IMR-90 (cell line): Measurements from ENCODE around the gene TBC1D10B. TPM values are rescaled to one million over a fixed set of nuclear protein-coding genes. Genes with fewer than 3 reads are reported as not detected.

Source experiments
- ATAC-seq: fragments of 200-7000 bp; cut with Tn5 transposase; 2 replicates; pipeline ENCODE4 v1.9.1; 2020; ENCODE audit warnings: low read depth, mild to moderate bottlenecking, moderate library complexity
- BruUV-seq: library from RNA; stranded (reverse); fragments of 400-500 nt; replicated peaks from 2 replicates; lab custom pipeline; 2021; lab: Mats Ljungman, UMichigan
- CTCF ChIA-PET: fragments of 300-600 bp; formaldehyde crosslinking; extraction: SDS; loops from one replicate; lab custom pipeline; 2021; ENCODE audit warnings: antibody characterized with exemption; lab: Yijun Ruan, JAX
- POLR2A ChIA-PET: fragments of 300-600 bp; sonication (Branson Sonifier 250); formaldehyde crosslinking; loops from one replicate; lab custom pipeline; 2022; ENCODE audit warnings: antibody characterized with exemption; ENCODE audit not compliant: unreplicated experiment; lab: Charles Lee
- DNase-seq: peaks from one replicate; pipeline ENCODE4 v3.0.0; 2013
- H2AFZ ChIP-seq: replicated peaks from 2 replicates; pipeline ENCODE3; 2013; ENCODE audit warnings: low read length, mild to moderate bottlenecking; ENCODE audit not compliant: poor library complexity
- H2AK5ac ChIP-seq: 2 replicates; pipeline ENCODE4 v1.6.1; 2013; ENCODE audit warnings: low read depth, low read length, inconsistent platforms
- H2AK9ac ChIP-seq: replicated peaks from 2 replicates; pipeline ENCODE3; 2013; ENCODE audit warnings: mild to moderate bottlenecking, low read depth, low read length, moderate library complexity; ENCODE audit not compliant: poor library complexity
- H2BK120ac ChIP-seq: 2 replicates; pipeline ENCODE4 v1.6.1; 2013; ENCODE audit warnings: low read depth, low read length, inconsistent platforms
- H2BK15ac ChIP-seq: 3 replicates; pipeline ENCODE4 v1.6.1; 2013; ENCODE audit warnings: low read depth, low read length, inconsistent platforms
- H2BK20ac ChIP-seq: 2 replicates; pipeline ENCODE4 v1.6.1; 2013; ENCODE audit warnings: low read depth, mild to moderate bottlenecking, inconsistent platforms, low read length, moderate library complexity
- H2BK5ac ChIP-seq: 2 replicates; pipeline ENCODE4 v1.6.1; 2013; ENCODE audit warnings: mild to moderate bottlenecking, low read depth, low read length, inconsistent platforms; ENCODE audit not compliant: poor library complexity, severe bottlenecking
- H3K14ac ChIP-seq: replicated peaks from 2 replicates; pipeline ENCODE4 v1.6.1; 2013; ENCODE audit warnings: low read depth, low read length, inconsistent platforms
- H3K18ac ChIP-seq: 2 replicates; pipeline ENCODE4 v1.6.1; 2013; ENCODE audit warnings: low read depth, low read length, control low read depth
- H3K23ac ChIP-seq: 2 replicates; pipeline ENCODE4 v1.6.1; 2013; ENCODE audit warnings: low read depth, low read length, inconsistent platforms
- H3K27ac ChIP-seq: 2 replicates; pipeline ENCODE4 v1.5.1; 2013; ENCODE audit warnings: mild to moderate bottlenecking, control low read depth, low read length; ENCODE audit not compliant: insufficient read depth
- H3K27me3 ChIP-seq: 2 replicates; pipeline ENCODE4 v1.6.1; 2013; ENCODE audit warnings: low read length; ENCODE audit not compliant: control insufficient read depth, insufficient read depth
- H3K36me3 ChIP-seq: 2 replicates; pipeline ENCODE4 v1.6.1; 2013; ENCODE audit warnings: low read length, mixed read lengths; ENCODE audit not compliant: control insufficient read depth, insufficient read depth
- H3K4ac ChIP-seq: 2 replicates; pipeline ENCODE4 v1.6.1; 2013; ENCODE audit warnings: low read depth, low read length, inconsistent platforms
- H3K4me1 ChIP-seq: 2 replicates; pipeline ENCODE4 v1.6.1; 2013; ENCODE audit warnings: low read length, mixed read lengths; ENCODE audit not compliant: control insufficient read depth, insufficient read depth
- H3K4me2 ChIP-seq: 2 replicates; pipeline ENCODE4 v1.6.1; 2013; ENCODE audit warnings: low read depth, mild to moderate bottlenecking, control low read depth, low read length, moderate library complexity
- H3K4me3 ChIP-seq: 2 replicates; pipeline ENCODE4 v1.5.1; 2013; ENCODE audit warnings: low read depth, mild to moderate bottlenecking, control low read depth, low read length, moderate library complexity; ENCODE audit not compliant: insufficient read depth
- H3K56ac ChIP-seq: 2 replicates; pipeline ENCODE4 v1.6.1; 2013; ENCODE audit warnings: low read length, inconsistent platforms; ENCODE audit not compliant: insufficient read depth; ENCODE audit errors: extremely low read depth
- H3K79me1 ChIP-seq, 2 experiments: 2 replicates each; pipeline ENCODE4 v1.6.1; 2013; ENCODE audit warnings: low read length in 2 of 2, inconsistent platforms in 1 of 2, low read depth in 1 of 2
- H3K9ac ChIP-seq: 2 replicates; pipeline ENCODE4 v1.6.1; 2013; ENCODE audit warnings: low read depth, low read length, control low read depth
- H3K9me1 ChIP-seq: 2 replicates; pipeline ENCODE4 v1.6.1; 2013; ENCODE audit warnings: low read length, inconsistent platforms; ENCODE audit not compliant: insufficient read depth
- H3K9me3 ChIP-seq: 2 replicates; pipeline ENCODE4 v1.6.1; 2013; ENCODE audit warnings: low read length; ENCODE audit not compliant: control insufficient read depth, insufficient read depth
- H4K20me1 ChIP-seq: 2 replicates; pipeline ENCODE4 v1.6.1; 2013; ENCODE audit warnings: low read length, inconsistent platforms; ENCODE audit not compliant: insufficient read depth
- H4K5ac ChIP-seq: 2 replicates; pipeline ENCODE4 v1.6.1; 2013; ENCODE audit warnings: mild to moderate bottlenecking, low read depth, low read length, control low read depth
- H4K8ac ChIP-seq, 2 experiments: 2 replicates each; pipeline ENCODE4 v1.6.1; 2013; ENCODE audit warnings: low read depth in 2 of 2, low read length in 2 of 2, control low read depth in 1 of 2, inconsistent platforms in 1 of 2
- H4K91ac ChIP-seq: 2 replicates; pipeline ENCODE4 v1.6.1; 2013; ENCODE audit warnings: low read depth, low read length, inconsistent platforms; ENCODE audit not compliant: insufficient read depth
- BHLHE40 ChIP-seq: fragments of 150-350 bp; IDR thresholded peaks from 2 replicates; pipeline ENCODE4 v1.6.1; 2016; ENCODE audit warnings: mild to moderate bottlenecking, low read depth, low read length
- MXI1 ChIP-seq: IDR thresholded peaks from 2 replicates; pipeline ENCODE4 v1.6.1; 2012; ENCODE audit warnings: low read depth, mild to moderate bottlenecking, low read length, moderate library complexity, borderline replicate concordance
- NFE2L2 ChIP-seq: fragments of 150-350 bp; IDR thresholded peaks from 2 replicates; pipeline ENCODE4 v1.6.1; 2016; ENCODE audit warnings: low read depth, mild to moderate bottlenecking, low read length
- RAD21 ChIP-seq: IDR thresholded peaks from 2 replicates; pipeline ENCODE4 v1.6.1; 2012; ENCODE audit warnings: low read length, improper control_type of control experiment
- RFX5 ChIP-seq: IDR thresholded peaks from 2 replicates; pipeline ENCODE4 v1.8.0; 2012; ENCODE audit warnings: low read depth, mild to moderate bottlenecking, low read length, moderate library complexity
- WGBS, 2 experiments: methylation state at CpG; one replicate each; pipeline versions ENCODE4 v1.1.5 to v1.1.7; 2013; ENCODE audit warnings: missing lambda C conversion rate in 2 of 2; ENCODE audit not compliant: insufficient read length in 1 of 2; ENCODE audit errors: extremely low coverage in 2 of 2; 5-methylcytosine and 5-hydroxymethylcytosine counted together
- dilution Hi-C: fragments of 300-500 bp; cut with HindIII; formaldehyde crosslinking; loops from one replicate; pipeline ENCODE4 v1.14.3; 2018; ENCODE audit warnings: low sequenced_read_pairs; ENCODE audit not compliant: unreplicated experiment
- in situ Hi-C: fragments of 300-500 bp; cut with MboI; formaldehyde crosslinking; loops from 3 replicates; pipeline ENCODE4 v1.14.3; 2019; ENCODE audit warnings: low sequenced_read_pairs, inconsistent platforms, mixed read lengths
- intact Hi-C: fragments of 100-400 bp; cut with micrococcal nuclease; formaldehyde crosslinking; loops from 2 replicates; pipeline ENCODE4 v1.10.0; 2022
- polyA plus RNA-seq, 3 experiments: library from polyadenylated mRNA; depleted of rRNA; stranded (reverse); fragments of >200 nt; gene quantifications; 2 replicates each; pipeline ENCODE4 v1.2.3, GENCODE V29; 2012; ENCODE audit warnings: low replicate concordance in 1 of 3
- total RNA-seq: library from RNA; depleted of rRNA; stranded (reverse); fragments of >200 nt; gene quantifications from 2 replicates; pipeline ENCODE4 v1.2.3, GENCODE V29; 2012
- TF ChIP-seq, protein P1 (sequence below): fragments of 150-350 bp; IDR thresholded peaks from 2 replicates; pipeline ENCODE4 v1.6.1; 2016; ENCODE audit warnings: low read depth, mild to moderate bottlenecking, low read length, moderate library complexity, borderline replicate concordance

TBC1D10B gene
- total and polyA plus RNA-seq, 2 of the 4 experiments (the other 2 are of a cell fraction), result 8.4 to 24.9 TPM

DNA sequence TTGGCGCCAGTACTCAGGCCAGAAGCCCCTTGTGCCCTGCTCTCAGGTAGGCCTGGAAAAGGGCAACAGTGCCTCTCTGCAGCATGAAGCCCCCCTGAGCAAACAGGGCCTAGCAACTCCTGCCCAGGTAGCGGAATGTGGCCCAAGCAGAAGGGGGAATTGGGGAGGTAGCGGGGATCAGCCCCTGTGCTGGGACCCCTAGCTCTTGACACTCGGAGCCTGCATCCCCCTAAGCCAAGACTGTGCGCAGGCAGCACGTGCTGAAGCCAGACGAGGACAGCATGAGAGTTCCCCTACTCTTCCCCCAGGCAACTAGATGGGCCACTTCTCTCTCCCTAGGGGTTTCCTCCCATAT, 14.4 kb downstream of the TBC1D10B start:
- Histone ChIP-seq H2AFZ (peak overlapping the region; percentile 99), H2AK9ac (peak overlapping the region; percentile 96), H4K91ac (peak overlapping the region; percentile 88), H3K9me1 (peaks cover 9% of the 10 kb centered on the region), H3K18ac (no peak overlapping the region), H2BK5ac (peak overlapping the region; percentile 91), H4K20me1 (peaks cover 11% of the 10 kb centered on the region; the same call in 1 of the 2 replicates), H3K9me3 (no peaks in the 10 kb centered on the region), H3K27ac (peak overlapping the region; percentile 93), H2BK120ac (peak overlapping the region; percentile 71), H2BK15ac (peak overlapping the region; percentile 12; the same call in 1 of the 3 replicates), H4K5ac (peak overlapping the region; percentile 84), H3K4me1 (peaks cover 7% of the 10 kb centered on the region; the same call in 1 of the 2 replicates), H3K9ac (peak overlapping the region; percentile 81), H3K14ac (peak overlapping the region; percentile 62), H3K56ac (peak overlapping the region; percentile 85), H3K27me3 (no peaks in the 10 kb centered on the region), H2BK20ac (peak overlapping the region; percentile 0; the same call in 1 of the 2 replicates), H3K36me3 (peaks cover 51% of the 10 kb centered on the region), H3K4ac (peak overlapping the region; percentile 91), H3K4me2 (peak overlapping the region; percentile 80), H4K8ac (peak overlapping the region; percentile 55 to 93), H2AK5ac (peak overlapping the region; percentile 88), H3K79me1 (peaks cover 10 to 73% of the 10 kb centered on the region in 2 experiments), H3K4me3 (peak overlapping the region; percentile 46), H3K23ac (peak overlapping the region; percentile 63)
- no TSS peak for BruUV-seq
- in situ Hi-C loops (no loop called here), intact Hi-C loops (no loop called here), dilution Hi-C loops (no loop called here)
- no peak for DNase-seq
- no peak for ATAC-seq
- TF ChIP-seq, protein P1, sequence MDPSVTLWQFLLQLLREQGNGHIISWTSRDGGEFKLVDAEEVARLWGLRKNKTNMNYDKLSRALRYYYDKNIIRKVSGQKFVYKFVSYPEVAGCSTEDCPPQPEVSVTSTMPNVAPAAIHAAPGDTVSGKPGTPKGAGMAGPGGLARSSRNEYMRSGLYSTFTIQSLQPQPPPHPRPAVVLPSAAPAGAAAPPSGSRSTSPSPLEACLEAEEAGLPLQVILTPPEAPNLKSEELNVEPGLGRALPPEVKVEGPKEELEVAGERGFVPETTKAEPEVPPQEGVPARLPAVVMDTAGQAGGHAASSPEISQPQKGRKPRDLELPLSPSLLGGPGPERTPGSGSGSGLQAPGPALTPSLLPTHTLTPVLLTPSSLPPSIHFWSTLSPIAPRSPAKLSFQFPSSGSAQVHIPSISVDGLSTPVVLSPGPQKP, result no peak
- no peak for TF ChIP-seq RFX5
- TF ChIP-seq NFE2L2, result no peak
- no peak for TF ChIP-seq MXI1
- no peak for TF ChIP-seq RAD21
- no peak for TF ChIP-seq BHLHE40
- ChIA-PET POLR2A (no interaction called here), CTCF (no interaction called here)
- 80% methylated on average over 1 of the region's 7 CpGs; no CpG with 5 or more reads in 1 of the 2 experiments for WGBS, 2 experiments
